Mesendoderm (in vitro differentiated cells): ENCODE measurements around the gene DENND2D.

Experiments
- DNase-seq: peaks from one replicate; pipeline ENCODE4 v3.0.0; 2013
- H2AK5ac ChIP-seq: 2 replicates; pipeline ENCODE4 v1.6.1; 2013; ENCODE audit warnings: low read length, inconsistent platforms
- H2BK120ac ChIP-seq: 2 replicates; pipeline ENCODE4 v1.6.1; 2013; ENCODE audit warnings: low read depth, mild to moderate bottlenecking, low read length, moderate library complexity, mixed read lengths
- H2BK15ac ChIP-seq: replicated peaks from 2 replicates; pipeline ENCODE4 v1.6.1; 2013; ENCODE audit warnings: low read depth, mild to moderate bottlenecking, moderate library complexity
- H2BK5ac ChIP-seq: 2 replicates; pipeline ENCODE4 v1.6.1; 2013; ENCODE audit warnings: low read length, inconsistent platforms
- H3K18ac ChIP-seq: 2 replicates; pipeline ENCODE4 v1.6.1; 2013; ENCODE audit warnings: mild to moderate bottlenecking, low read length, mixed read lengths
- H3K23ac ChIP-seq: one replicate; pipeline ENCODE4 v1.6.1; 2013; ENCODE audit warnings: low read length
- H3K27ac ChIP-seq: 2 replicates; pipeline ENCODE4 v1.5.1; 2013; ENCODE audit warnings: low read depth, mild to moderate bottlenecking, inconsistent platforms, low read length, moderate library complexity
- H3K27me3 ChIP-seq: 2 replicates; pipeline ENCODE4 v1.6.1; 2013; ENCODE audit warnings: low read length, control low read depth, mild to moderate bottlenecking, inconsistent platforms; ENCODE audit not compliant: insufficient read depth, poor library complexity
- H3K36me3 ChIP-seq: 2 replicates; pipeline ENCODE4 v1.6.1; 2013; ENCODE audit warnings: low read length, inconsistent platforms; ENCODE audit not compliant: control insufficient read depth, insufficient read depth
- H3K4ac ChIP-seq: one replicate; pipeline ENCODE4 v1.6.1; 2013; ENCODE audit warnings: low read depth, mild to moderate bottlenecking, low read length, moderate library complexity
- H3K4me1 ChIP-seq: 2 replicates; pipeline ENCODE4 v1.6.1; 2013; ENCODE audit warnings: low read depth, low read length, inconsistent platforms; ENCODE audit not compliant: control insufficient read depth
- H3K4me2 ChIP-seq: 2 replicates; pipeline ENCODE4 v1.6.1; 2013; ENCODE audit warnings: low read length
- H3K4me3 ChIP-seq: 2 replicates; pipeline ENCODE4 v1.5.1; 2013; ENCODE audit warnings: mild to moderate bottlenecking, low read length
- H3K56ac ChIP-seq: one replicate; pipeline ENCODE4 v1.6.1; 2013; ENCODE audit warnings: low read length
- H3K79me1 ChIP-seq: 2 replicates; pipeline ENCODE4 v1.6.1; 2013; ENCODE audit warnings: low read length, inconsistent platforms
- H3K79me2 ChIP-seq: 2 replicates; pipeline ENCODE4 v1.6.1; 2013; ENCODE audit warnings: mild to moderate bottlenecking, low read length; ENCODE audit not compliant: control insufficient read depth, insufficient read depth
- H3K9ac ChIP-seq: 2 replicates; pipeline ENCODE4 v1.6.1; 2013; ENCODE audit warnings: low read length, inconsistent platforms
- H4K5ac ChIP-seq: one replicate; pipeline ENCODE4 v1.6.1; 2013; ENCODE audit warnings: low read length
- H4K8ac ChIP-seq: one replicate; pipeline ENCODE4 v1.6.1; 2013; ENCODE audit warnings: low read depth, mild to moderate bottlenecking, control low read depth, low read length, moderate library complexity
- WGBS: extraction: QIAGEN DNeasy Blood & Tissue Kit; methylation state at CpG from one replicate; pipeline ENCODE4 v1.1.7; 2013; ENCODE audit warnings: low lambda C conversion rate, missing lambda C conversion rate; ENCODE audit not compliant: insufficient coverage; ENCODE audit errors: extremely low coverage; 5-methylcytosine and 5-hydroxymethylcytosine counted together

The DENND2D gene

DNA sequence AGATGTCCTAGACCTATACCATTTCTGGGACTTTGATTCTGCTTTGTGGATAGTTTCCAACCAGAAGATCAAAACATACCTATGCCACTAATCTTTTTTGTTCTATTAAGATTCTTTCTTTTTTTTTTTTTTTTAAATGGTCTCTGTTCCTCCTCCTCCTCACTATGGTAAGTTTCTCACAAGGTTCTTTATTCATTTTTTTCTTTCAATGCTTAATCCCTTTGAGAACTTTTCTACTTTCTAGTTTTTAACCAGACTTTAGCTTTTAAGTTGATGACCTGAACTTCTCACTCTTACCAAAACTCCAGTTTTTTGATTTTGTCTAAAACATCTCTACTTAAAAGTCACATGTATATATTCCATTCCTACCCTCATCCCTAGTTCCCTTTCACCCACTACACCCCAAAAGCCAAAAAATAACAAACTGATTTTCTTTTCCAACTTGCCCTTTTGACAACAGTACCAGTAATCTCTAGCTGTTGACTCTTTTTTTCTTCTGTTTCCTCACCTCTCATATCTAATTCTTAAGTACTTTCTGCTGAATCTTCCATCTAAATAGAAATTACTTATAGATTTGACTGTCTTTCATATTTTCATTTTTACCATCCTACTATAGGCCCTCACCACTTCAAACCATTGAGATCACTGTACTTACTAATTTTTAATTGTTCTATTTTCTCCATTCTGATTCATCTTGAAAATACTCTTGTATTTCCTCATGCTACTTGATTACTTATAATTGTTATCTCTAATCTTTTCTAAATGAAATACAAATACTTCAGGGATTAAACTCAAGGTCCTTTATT lies 54.3 kb downstream of the DENND2D start:
- Histone ChIP-seq H3K9ac (no peak overlapping the region), H3K18ac (no peak overlapping the region), H4K8ac (no peak overlapping the region), H2BK15ac (no peak overlapping the region), H3K56ac (no peak overlapping the region), H3K23ac (no peak overlapping the region), H3K4me1 (no peaks in the 10 kb centered on the region), H3K36me3 (no peaks in the 10 kb centered on the region), H2BK120ac (no peak overlapping the region), H3K27me3 (no peaks in the 10 kb centered on the region), H3K79me1 (peaks cover 16% of the 10 kb centered on the region), H3K79me2 (peaks cover 36% of the 10 kb centered on the region), H2BK5ac (no peak overlapping the region), H3K4me3 (no peak overlapping the region), H2AK5ac (no peak overlapping the region), H3K4me2 (no peak overlapping the region), H3K4ac (no peak overlapping the region), H3K27ac (no peak overlapping the region), H4K5ac (no peak overlapping the region)
- DNase-seq, result no peak

- Histone ChIP-seq H3K27ac (no peak overlapping the region), H2AK5ac (no peak overlapping the region), H3K79me1 (peaks cover 16% of the 10 kb centered on the region), H4K5ac (no peak overlapping the region), H2BK5ac (no peak overlapping the region), H3K36me3 (no peaks in the 10 kb centered on the region), H3K4me2 (no peak overlapping the region), H3K4me1 (no peaks in the 10 kb centered on the region), H3K9ac (no peak overlapping the region), H4K8ac (no peak overlapping the region), H3K27me3 (no peaks in the 10 kb centered on the region), H3K4me3 (no peak overlapping the region), H3K79me2 (peaks cover 41% of the 10 kb centered on the region), H2BK120ac (no peak overlapping the region), H3K23ac (peak overlapping the region; percentile 90), H2BK15ac (no peak overlapping the region), H3K56ac (no peak overlapping the region), H3K18ac (no peak overlapping the region), H3K4ac (no peak overlapping the region)
- no peak for DNase-seq
- no CpG with 5 or more reads among the region's 2 CpGs for WGBS
These were observed 54.9 kb downstream of the DENND2D start for GRCh38 chr1:111145542-111145941.

DNA sequence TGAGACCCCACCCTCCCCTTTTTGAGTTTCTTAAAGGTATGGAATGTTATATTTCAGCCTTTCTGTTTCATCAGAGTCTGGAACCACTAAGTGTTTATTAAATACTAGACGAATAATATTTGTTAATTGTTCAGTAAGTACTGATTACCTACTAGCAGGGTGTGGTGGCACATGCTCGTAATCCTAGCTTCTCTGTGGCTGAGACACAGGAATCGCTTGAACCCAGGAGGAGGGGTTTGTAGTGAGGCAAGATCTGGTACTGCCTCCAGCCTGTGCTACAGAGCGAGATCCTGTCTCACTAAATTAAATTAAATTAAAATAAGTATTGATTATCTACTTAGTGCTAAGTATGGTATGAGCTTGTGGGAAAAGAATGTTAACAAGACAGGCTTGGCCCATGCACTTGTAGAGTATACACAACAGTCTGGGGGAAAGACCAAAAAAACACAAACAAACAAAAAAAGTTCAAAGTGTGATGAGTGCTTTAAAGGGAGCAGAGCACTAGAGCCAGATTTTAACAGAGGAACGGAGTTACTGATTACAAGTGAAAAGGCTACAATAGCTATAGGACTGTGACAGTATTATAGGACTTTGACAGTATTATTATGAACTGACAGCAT lies 58.0 kb downstream of the DENND2D start:
- Histone ChIP-seq H2BK5ac (no peak overlapping the region), H3K27me3 (no peaks in the 10 kb centered on the region), H4K8ac (no peak overlapping the region), H2BK15ac (no peak overlapping the region), H3K4me1 (no peaks in the 10 kb centered on the region), H3K4me3 (no peak overlapping the region), H3K27ac (no peak overlapping the region), H3K4ac (no peak overlapping the region), H3K23ac (no peak overlapping the region), H3K79me1 (peaks cover 14% of the 10 kb centered on the region), H3K79me2 (peaks cover 42% of the 10 kb centered on the region), H3K9ac (no peak overlapping the region), H3K4me2 (no peak overlapping the region), H2BK120ac (no peak overlapping the region), H3K18ac (no peak overlapping the region), H3K56ac (no peak overlapping the region), H3K36me3 (no peaks in the 10 kb centered on the region), H4K5ac (no peak overlapping the region), H2AK5ac (no peak overlapping the region)
- WGBS, result no CpG with 5 or more reads among the region's 5 CpGs
- no peak for DNase-seq

GRCh38 chr1:111141245-111142220 lies 58.9 kb downstream of the DENND2D start:
- Histone ChIP-seq H2AK5ac (no peak overlapping the region), H3K4me3 (no peak overlapping the region), H3K4me2 (no peak overlapping the region), H3K79me1 (peaks cover 14% of the 10 kb centered on the region), H2BK5ac (no peak overlapping the region), H2BK15ac (no peak overlapping the region), H3K18ac (no peak overlapping the region), H3K79me2 (peaks cover 42% of the 10 kb centered on the region), H3K4me1 (no peaks in the 10 kb centered on the region), H3K36me3 (no peaks in the 10 kb centered on the region), H4K8ac (no peak overlapping the region), H3K56ac (peak overlapping the region; percentile 17), H3K4ac (no peak overlapping the region), H3K27ac (no peak overlapping the region), H2BK120ac (no peak overlapping the region), H3K23ac (no peak overlapping the region), H3K9ac (peak overlapping the region; percentile 35), H3K27me3 (no peaks in the 10 kb centered on the region), H4K5ac (no peak overlapping the region)
- WGBS, result no CpG with 5 or more reads among the region's 5 CpGs
- DNase-seq, result no peak

- Histone ChIP-seq H3K18ac (no peak overlapping the region), H2BK120ac (no peak overlapping the region), H3K23ac (no peak overlapping the region), H2BK15ac (no peak overlapping the region), H3K4me1 (no peaks in the 10 kb centered on the region), H3K9ac (peak overlapping the region; percentile 96), H3K27me3 (no peaks in the 10 kb centered on the region), H3K36me3 (no peaks in the 10 kb centered on the region), H2BK5ac (no peak overlapping the region), H3K4me2 (peak overlapping the region; percentile 95), H3K27ac (peak overlapping the region; percentile 95), H4K5ac (no peak overlapping the region), H2AK5ac (no peak overlapping the region), H4K8ac (no peak overlapping the region), H3K79me2 (peaks cover 39% of the 10 kb centered on the region), H3K56ac (peak overlapping the region; percentile 97), H3K4ac (no peak overlapping the region), H3K4me3 (peak overlapping the region; percentile 95), H3K79me1 (peaks cover 14% of the 10 kb centered on the region)
- DNase-seq, result peak; percentile 79
- no CpG with 5 or more reads among the region's 9 CpGs for WGBS
These were observed 59.8 kb downstream of the DENND2D start for GRCh38 chr1:111140680-111140967.
